Measurements from ENCODE around the gene ABCG5.

ABCG5 gene

DNA sequence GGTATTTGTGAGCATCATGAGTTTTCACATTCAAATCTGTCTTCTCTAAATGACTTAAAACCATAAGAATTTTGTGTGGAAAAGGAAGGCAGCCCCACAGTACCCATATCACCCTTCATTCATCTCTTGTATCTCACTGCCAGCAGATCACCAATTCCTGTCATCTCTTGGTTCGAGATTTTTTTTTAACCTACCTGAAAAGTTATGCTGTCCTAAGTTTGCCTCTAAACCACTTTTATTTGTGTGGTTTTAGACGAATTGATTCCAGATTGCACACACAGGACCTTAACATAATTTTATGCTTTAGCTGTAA lies 32.0 kb downstream of the ABCG5 start:
- no peak for DNase-seq (ENCODE audit: low read depth in 2 of 2)

DNA sequence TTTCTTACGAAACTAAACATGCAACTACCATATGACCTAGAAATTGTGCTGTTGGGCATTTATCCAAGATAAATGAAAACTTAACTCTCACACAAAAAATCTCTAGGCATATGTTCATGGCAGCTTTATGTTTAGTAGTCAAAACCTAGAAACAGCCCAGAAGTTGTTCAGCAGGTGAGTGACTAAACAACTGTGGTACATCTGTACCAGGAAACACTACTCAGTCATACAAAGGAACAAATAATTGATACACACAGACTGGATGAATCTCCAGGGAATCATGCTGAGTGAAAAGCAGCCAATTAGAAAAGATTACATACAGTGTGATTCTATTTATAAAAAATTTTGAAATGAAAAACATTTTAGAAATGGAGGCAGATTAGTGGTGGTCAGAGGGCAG lies 35.5 kb downstream of the ABCG5 start:
- no peak for DNase-seq (ENCODE audit: low read depth in 2 of 2)

- DNase-seq (ENCODE audit: low read depth in 2 of 2) = no peak
Observed at GRCh38 chr2:43802135-43802534, 36.5 kb downstream of the ABCG5 start.

- no peak for DNase-seq (ENCODE audit: low read depth in 2 of 2)
Observed at GRCh38 chr2:43800894-43801293, 37.7 kb downstream of the ABCG5 start.

GRCh38 chr2:43798300-43798699 lies 40.3 kb downstream of the ABCG5 start:
- no peak for DNase-seq (ENCODE audit: low read depth in 2 of 2)

DNA sequence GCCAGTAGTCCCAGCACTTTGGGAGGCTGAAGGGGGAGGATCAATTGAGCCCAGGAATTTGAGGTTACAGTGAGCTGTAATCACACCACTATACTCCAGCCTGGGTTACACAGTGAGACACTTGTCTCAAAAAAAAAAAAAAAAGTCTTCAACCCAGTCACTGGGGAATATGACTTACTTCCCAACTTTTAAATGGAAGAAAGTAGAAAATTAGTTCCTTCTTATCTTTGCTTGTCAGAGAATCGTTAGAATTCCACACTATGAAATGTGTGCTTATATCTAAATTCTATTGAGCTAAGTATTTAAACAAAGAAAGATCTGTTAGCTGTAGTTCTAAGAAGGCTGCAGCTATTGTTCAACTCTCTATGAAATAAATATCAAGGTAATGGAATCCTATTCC lies 42.4 kb downstream of the ABCG5 start:
- DNase-seq (ENCODE audit: low read depth in 2 of 2) = no peak

DNA sequence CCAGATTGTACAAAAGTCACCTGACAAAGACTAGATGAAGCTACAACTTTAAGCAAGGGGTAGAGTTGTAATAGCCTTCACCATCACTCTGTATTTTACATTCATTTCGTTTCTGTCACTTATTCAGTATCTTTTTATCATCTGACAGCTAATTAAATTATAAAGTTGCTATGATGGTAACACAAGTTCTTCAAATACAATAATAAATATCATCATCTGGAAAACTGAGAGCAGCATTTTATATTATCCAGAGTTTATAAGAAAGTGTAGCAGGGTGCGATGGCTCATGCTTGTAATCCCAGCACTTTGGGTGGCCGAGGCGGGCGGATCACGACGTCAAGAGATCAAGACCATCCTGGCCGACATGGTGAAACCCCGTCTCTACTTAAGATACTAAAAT lies 43.7 kb downstream of the ABCG5 start:
- DNase-seq (ENCODE audit: low read depth in 2 of 2) = no peak

GRCh38 chr2:43792653-43793052 lies 46.0 kb downstream of the ABCG5 start:
- no peak for DNase-seq (ENCODE audit: low read depth in 2 of 2)

GRCh38 chr2:43791035-43791765 lies 47.4 kb downstream of the ABCG5 start:
- no peak for DNase-seq (ENCODE audit: low read depth in 2 of 2)

- no peak for DNase-seq (ENCODE audit: low read depth in 2 of 2)
Observed at GRCh38 chr2:43790147-43790546, 48.5 kb downstream of the ABCG5 start.

- no peak for DNase-seq (ENCODE audit: low read depth in 2 of 2)
Observed at GRCh38 chr2:43788646-43789045, 50.0 kb downstream of the ABCG5 start.

- no peak for DNase-seq (ENCODE audit: low read depth in 2 of 2)
Observed at GRCh38 chr2:43787895-43788294, 50.7 kb downstream of the ABCG5 start.

- DNase-seq (ENCODE audit: low read depth in 2 of 2) = no peak
Observed at GRCh38 chr2:43778233-43778632, 60.4 kb downstream of the ABCG5 start.

DNA sequence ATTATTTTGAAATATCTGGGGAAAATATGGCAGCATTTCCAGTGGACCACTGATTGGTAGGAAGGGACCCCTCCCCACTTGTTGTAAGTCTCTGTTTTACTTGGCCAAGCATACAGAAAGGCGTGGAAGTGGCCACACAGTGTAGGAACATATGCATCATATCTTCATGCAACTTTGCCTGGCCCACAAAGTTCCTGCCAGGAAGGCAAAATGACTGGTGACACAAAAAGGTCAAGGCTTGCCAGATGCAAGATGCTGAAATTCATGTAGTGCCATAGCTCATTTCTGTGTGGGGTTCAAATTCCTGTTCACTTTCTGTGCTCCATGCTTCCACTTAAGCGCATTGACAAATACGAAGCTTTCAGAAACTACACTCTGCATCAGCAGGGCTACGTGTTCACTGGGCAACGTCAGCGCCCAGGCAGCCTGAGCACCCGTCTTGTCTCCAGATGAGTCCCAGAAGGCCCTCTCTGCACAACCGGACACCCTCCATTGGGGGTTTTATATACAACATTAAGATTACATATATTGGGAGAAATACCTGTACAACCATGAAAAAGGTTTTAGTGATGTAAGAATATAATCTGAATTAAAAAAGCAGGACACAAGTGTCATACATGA lies 61.2 kb downstream of the ABCG5 start:
- DNase-seq (ENCODE audit: low read depth in 2 of 2) = no peak

DNA sequence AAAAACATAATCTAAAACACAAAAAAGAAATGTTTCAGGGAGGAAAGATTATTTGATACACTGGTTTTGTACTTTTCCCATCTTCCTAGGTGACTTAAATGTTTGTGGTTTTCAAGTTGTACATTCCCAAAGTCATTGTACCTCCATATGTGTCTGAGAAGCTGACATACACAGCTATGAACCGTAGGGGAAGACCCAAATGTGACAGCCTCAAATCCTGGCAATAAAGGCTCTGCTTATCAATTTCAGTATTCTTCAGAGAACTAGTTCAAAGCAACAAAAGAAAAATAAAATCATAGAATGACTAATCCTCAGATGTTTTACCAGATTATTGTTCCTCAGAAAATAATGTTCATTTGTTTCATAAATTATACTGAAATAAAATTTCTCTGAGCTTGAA lies 62.3 kb downstream of the ABCG5 start:
- no peak for DNase-seq (ENCODE audit: low read depth in 2 of 2)

DNA sequence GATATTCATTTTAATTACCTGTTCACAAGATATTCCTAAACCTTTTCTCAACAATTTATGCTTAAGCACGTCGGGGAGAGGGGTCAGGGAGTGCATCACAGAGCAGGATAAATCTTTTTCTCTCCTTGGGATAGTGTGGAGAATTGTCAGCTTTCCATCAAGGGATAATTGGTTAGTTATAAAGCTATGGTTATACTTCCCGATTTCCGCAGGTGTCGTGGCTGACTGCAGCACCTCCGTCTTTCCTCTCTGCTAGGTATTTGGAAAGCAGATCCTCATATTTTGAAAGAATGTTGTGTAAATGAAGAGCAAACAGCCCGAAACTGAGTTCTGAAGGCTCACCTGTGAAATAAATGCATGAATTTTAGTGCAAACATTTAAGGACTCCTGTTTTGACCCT lies 64.0 kb downstream of the ABCG5 start:
- DNase-seq (ENCODE audit: low read depth in 2 of 2) = no peak

DNA sequence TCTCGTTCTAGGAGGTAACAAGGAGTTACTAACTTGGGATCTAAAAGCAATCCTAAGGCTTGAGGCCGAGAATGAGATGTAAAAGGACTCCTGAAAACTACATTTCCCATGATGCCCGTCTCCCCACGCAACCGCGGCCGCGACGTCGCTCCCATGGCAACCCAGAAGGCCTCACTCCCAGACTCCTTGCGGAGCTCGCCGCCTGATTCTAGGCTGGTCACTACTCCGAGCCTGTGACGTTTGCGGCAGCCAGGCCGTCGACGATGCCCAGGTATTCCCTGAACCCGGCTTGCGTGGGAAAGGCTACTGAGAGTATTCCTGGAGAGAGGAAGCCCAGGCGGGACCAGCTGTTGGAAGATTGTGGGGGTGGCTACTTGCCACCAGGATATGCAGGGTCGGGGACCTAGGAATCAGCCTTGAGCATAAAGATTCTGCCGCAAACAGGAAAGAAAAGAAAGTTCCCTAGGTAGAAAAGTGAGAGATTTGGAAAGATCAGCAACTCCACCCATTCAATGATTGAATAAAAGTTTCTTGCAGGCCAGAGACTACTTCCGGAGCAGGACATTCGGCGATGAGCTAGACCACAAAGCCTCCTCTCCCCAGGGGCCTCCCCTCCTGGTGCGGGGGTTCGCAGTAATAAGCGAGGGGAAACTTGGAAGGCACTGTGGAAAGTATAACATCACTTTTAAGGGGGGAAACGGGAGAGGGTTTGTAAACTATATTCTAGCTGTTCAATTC lies 64.6 kb downstream of the ABCG5 start, which contains the start of gene DYNC2LI1:
Gene DYNC2LI1 (plus strand): TSS at position 164 of the 738 bp plus-strand sequence. CDS start 100 bp downstream, at position 264.
- peak; percentile 80 to 84 for DNase-seq (ENCODE audit: low read depth in 2 of 2)

DNA sequence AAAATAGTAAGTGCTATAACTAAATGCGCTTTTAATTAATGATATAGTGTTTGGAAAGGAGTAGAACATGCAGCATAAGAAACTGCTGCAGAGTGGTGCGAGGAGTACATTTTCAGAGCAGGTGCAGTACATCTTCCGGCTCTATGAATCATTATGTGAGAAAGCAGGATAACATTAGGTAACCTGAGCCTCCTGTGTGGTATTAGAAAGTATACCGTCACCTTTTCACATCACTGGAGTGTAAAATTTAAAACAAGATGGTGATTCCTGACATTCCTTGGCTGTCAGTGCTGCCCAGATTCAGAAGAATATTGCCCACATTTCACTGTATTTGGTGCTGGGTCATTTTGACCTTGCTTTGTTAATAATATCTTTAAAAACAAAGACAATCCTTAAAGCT lies 72.6 kb downstream of the ABCG5 start:
- DNase-seq (ENCODE audit: low read depth in 2 of 2) = no peak

DNA sequence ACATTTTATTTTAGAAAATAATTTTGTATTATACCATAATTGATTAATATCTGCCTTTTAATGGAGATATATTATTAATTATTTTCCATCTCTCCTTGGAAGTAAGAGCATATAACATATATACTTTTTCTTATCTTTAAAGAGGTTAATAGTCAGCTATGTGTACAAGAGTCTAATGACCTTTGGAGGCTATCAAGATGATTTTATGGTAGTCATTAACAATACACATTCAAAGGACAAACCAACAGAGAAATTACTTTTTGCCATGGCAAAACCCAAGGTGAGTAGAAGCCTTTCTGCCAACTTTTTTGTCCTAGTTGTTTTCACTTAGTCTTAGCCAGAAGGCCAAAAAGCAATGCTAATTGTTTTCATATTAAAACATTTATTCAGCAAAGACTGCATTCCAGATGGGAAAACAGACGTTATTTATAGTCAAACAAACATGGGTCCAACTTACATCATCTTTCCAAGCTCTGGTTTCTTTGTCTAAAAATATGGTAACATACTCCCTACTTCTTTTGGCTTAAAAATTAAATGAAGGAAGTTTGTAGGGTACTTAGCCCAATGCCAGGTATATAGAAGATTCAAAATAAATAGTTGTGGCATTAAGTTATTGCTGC lies 74.4 kb downstream of the ABCG5 start:
- no peak for DNase-seq (ENCODE audit: low read depth in 2 of 2)

- DNase-seq (ENCODE audit: low read depth in 2 of 2) = no peak
Observed at GRCh38 chr2:43763091-43763490, 75.5 kb downstream of the ABCG5 start.
